Suprapubic skin (tissue), 4 donors: Measurements from ENCODE around the gene SLC25A29.

Experiments
- EP300 ChIP-seq: sonication (generic); formaldehyde crosslinking; IDR thresholded peaks from one replicate; pipeline ENCODE4 v1.6.1; 2017; ENCODE audit warnings: antibody characterized with exemption
- POLR2A ChIP-seq, 2 donors: fragments of 450-650 bp; IDR thresholded peaks; one replicate each; pipeline ENCODE4 v1.6.1; 2017; ENCODE audit warnings: antibody characterized with exemption in 2 of 2, mild to moderate bottlenecking in 2 of 2, moderate library complexity in 2 of 2
- POLR2AphosphoS5 ChIP-seq, 3 donors: sonication (generic); formaldehyde crosslinking; IDR thresholded peaks; one replicate each; pipeline ENCODE4 v1.6.1; 2017; ENCODE audit warnings: antibody characterized with exemption in 3 of 3

GRCh38 chr14:100329233-100330006 lies 23.2 kb upstream of the SLC25A29 start:
- TF ChIP-seq POLR2AphosphoS5 (IDR thresholded peaks at IDR 0.05) = no peak
- no peak for TF ChIP-seq EP300
- no peak for TF ChIP-seq POLR2A (IDR thresholded peaks at IDR 0.05)
